Measurements from ENCODE around the gene NOA1. TPM values are rescaled to one million over a fixed set of nuclear protein-coding genes. Genes with fewer than 3 reads are reported as not detected.

NOA1 gene
- total and polyA plus RNA-seq, 2 donors (not counting 3 experiments of a cell fraction or from before 2014, with no cell fraction given) = 13.9 to 17.1 TPM

GRCh38 chr4:56972389-56972788 is 5.0 kb downstream of the NOA1 start:
- CTCF ChIA-PET = no interaction called here
- Histone ChIP-seq H3K9me3 (replicated peaks; ENCODE audit: control insufficient read depth, insufficient read depth, low read length) (no peaks in the 10 kb centered on the region), H3K4me2 (ENCODE audit: insufficient read depth, low read length) (no peak overlapping the region), H3K36me3 (ENCODE audit: control insufficient read depth in 2 of 2, extremely low read depth in 1 of 2, insufficient read depth in 2 of 2, low read length in 2 of 2) (peaks cover 7 to 16% of the 10 kb centered on the region in 2 experiments), H3K27ac (ENCODE audit: insufficient read depth, low read depth, low read length) (no peak overlapping the region), H3K9ac (replicated peaks; ENCODE audit: extremely low read depth, insufficient read depth, low read length) (no peak overlapping the region), H3K9me1 (replicated peaks; ENCODE audit: control insufficient read depth, extremely low read depth, insufficient read depth, low read length) (no peaks in the 10 kb centered on the region), H2AFZ (ENCODE audit: low read depth, low read length) (no peak overlapping the region), H3K4me3 (replicated peaks in 1 of 3; ENCODE audit: insufficient read depth in 1 of 3, low read depth in 1 of 3, low read length in 3 of 3) (no peak overlapping the region), H4K20me1 (replicated peaks; ENCODE audit: control insufficient read depth, extremely low read depth, insufficient read depth, low read length) (no peaks in the 10 kb centered on the region), H3K4me1 (ENCODE audit: control insufficient read depth, extremely low read depth, insufficient read depth, low read length) (peaks cover 2% of the 10 kb centered on the region), H3K27me3 (ENCODE audit: control insufficient read depth in 2 of 2, insufficient read depth in 2 of 2, low read length in 2 of 2) (no peaks in the 10 kb centered on the region), H3K79me2 (ENCODE audit: control insufficient read depth, insufficient read depth, low read length) (peaks cover 25% of the 10 kb centered on the region)
- intact Hi-C loops (cut with micrococcal nuclease) = no loop called here
- BruUV-seq (replicated peaks) = no TSS peak
- DNase-seq (ENCODE audit: low read depth, low spot score) = no peak
- TF ChIP-seq POLR2AphosphoS5 (IDR thresholded peaks at IDR 0.05; ENCODE audit: insufficient read depth, low read depth, low read length) (no peak), MYC (IDR thresholded peaks at IDR 0.05; ENCODE audit: low read depth, low read length) (no peak), GATA2 (IDR thresholded peaks at IDR 0.05; ENCODE audit: insufficient read depth, insufficient read length, low read depth, low read length) (no peak), FOS (IDR thresholded peaks at IDR 0.05; ENCODE audit: borderline replicate concordance, insufficient read depth, low read length) (no peak), CTCF (IDR thresholded peaks at IDR 0.05; ENCODE audit: extremely low read depth in 1 of 2, insufficient read depth in 1 of 2, low read depth in 1 of 2, low read length in 2 of 2) (no peak), MAX (IDR thresholded peaks at IDR 0.05; ENCODE audit: insufficient read depth, insufficient read length) (no peak), JUN (IDR thresholded peaks at IDR 0.05; ENCODE audit: borderline replicate concordance, insufficient read depth, insufficient read length, low read depth) (no peak), EZH2 (IDR thresholded peaks at IDR 0.05; ENCODE audit: borderline replicate concordance, low read depth, low read length, severe bottlenecking) (no peak), POLR2A (IDR thresholded peaks at IDR 0.05; ENCODE audit: low read depth, low read length) (no peak)
- dilution Hi-C loops (cut with MboI; ENCODE audit: extremely low pct_ligation_motif_present, low sequenced_read_pairs) = no loop called here
- POLR2A ChIA-PET = no interaction called here
- no peak for FAIRE-seq

Data from endothelial cell of umbilical vein (primary cell).